Uterus (tissue), 2 donors: ENCODE results near the gene TTC16.

Experiments
- POLR2A ChIP-seq, 2 donors: fragments of 450-650 bp; IDR thresholded peaks; one replicate each; pipeline ENCODE4 v1.6.1; 2016; ENCODE audit warnings: antibody characterized with exemption in 2 of 2, mild to moderate bottlenecking in 1 of 2, moderate library complexity in 1 of 2
- TF ChIP-seq, protein P1 (sequence below), 4 experiments: fragments of 200-600 bp in 2 of 4; fragments of 450-650 bp in 2 of 4; sonication (generic) in 2 of 4; IDR thresholded peaks; one replicate each; pipeline ENCODE4 v1.5.1; 2016 to 2019; ENCODE audit warnings: antibody characterized with exemption in 4 of 4, mild to moderate bottlenecking in 2 of 4, moderate library complexity in 1 of 4

DNA sequence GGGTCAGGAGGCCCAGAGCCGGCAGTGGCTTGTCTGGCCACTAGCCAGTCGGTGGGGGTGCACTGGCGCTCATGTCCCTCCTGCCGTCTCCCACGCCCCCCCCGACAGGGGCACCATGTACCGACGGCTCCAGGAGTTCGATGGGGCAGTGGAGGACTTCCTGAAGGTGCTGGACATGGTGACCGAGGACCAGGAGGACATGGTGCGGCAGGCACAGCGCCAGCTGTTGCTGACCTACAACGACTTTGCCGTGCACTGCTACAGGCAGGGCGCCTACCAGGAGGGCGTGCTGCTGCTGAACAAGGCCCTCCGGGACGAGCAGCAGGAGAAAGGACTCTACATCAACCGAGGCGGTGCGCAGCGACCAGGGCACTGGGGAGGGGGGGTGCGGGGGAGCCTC, 8.1 kb downstream of the TTC16 start:
- TF ChIP-seq, protein P1, sequence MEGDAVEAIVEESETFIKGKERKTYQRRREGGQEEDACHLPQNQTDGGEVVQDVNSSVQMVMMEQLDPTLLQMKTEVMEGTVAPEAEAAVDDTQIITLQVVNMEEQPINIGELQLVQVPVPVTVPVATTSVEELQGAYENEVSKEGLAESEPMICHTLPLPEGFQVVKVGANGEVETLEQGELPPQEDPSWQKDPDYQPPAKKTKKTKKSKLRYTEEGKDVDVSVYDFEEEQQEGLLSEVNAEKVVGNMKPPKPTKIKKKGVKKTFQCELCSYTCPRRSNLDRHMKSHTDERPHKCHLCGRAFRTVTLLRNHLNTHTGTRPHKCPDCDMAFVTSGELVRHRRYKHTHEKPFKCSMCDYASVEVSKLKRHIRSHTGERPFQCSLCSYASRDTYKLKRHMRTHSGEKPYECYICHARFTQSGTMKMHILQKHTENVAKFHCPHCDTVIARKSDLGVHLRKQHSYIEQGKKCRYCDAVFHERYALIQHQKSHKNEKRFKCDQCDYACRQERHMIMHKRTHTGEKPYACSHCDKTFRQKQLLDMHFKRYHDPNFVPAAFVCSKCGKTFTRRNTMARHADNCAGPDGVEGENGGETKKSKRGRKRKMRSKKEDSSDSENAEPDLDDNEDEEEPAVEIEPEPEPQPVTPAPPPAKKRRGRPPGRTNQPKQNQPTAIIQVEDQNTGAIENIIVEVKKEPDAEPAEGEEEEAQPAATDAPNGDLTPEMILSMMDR (IDR thresholded peaks at IDR 0.05), result no peak
- TF ChIP-seq POLR2A (IDR thresholded peaks at IDR 0.05), result no peak
